ENCODE measurements around the gene RPL7L1.
A peak's percentile ranks its signal among the peaks of the same experiment; 100 is the strongest.
"Not testable (repeated sequence)": the region's sequence is repeated elsewhere in the genome, so short reads cannot be mapped to it uniquely, and the experiment has no call there.

The RPL7L1 gene

GRCh38 chr6:42877695-42878094, 1.7 kb upstream of the RPL7L1 start:
- DNase-seq, result no peak
- TF ChIP-seq GATA1 (IDR thresholded peaks at IDR 0.05; ENCODE audit: low read depth, low read length) (no peak), POLR2A (IDR thresholded peaks at IDR 0.05; ENCODE audit: low read length) (no peak)

- not testable (repeated sequence) for DNase-seq
These were observed 913 bp downstream of the RPL7L1 start for GRCh38 chr6:42880240-42880817.

GRCh38 chr6:42880871-42881270, 1.5 kb downstream of the RPL7L1 start:
- peak in 1 of 2 experiments; percentile 10 for DNase-seq

GRCh38 chr6:42885702-42886101, 6.3 kb downstream of the RPL7L1 start:
- no peak for TF ChIP-seq POLR2A (IDR thresholded peaks at IDR 0.05; ENCODE audit: low read length)
- TF ChIP-seq GATA1 (IDR thresholded peaks at IDR 0.05; ENCODE audit: low read depth, low read length), result no peak
- DNase-seq, result no peak

GRCh38 chr6:42888201-42888600, 8.8 kb downstream of the RPL7L1 start:
- DNase-seq, result not testable (repeated sequence)

GRCh38 chr6:42889815-42890214, 10.4 kb downstream of the RPL7L1 start:
- DNase-seq, result peak; percentile 40 to 50
- TF ChIP-seq POLR2A (IDR thresholded peaks at IDR 0.05; ENCODE audit: low read length) (no peak), GATA1 (IDR thresholded peaks at IDR 0.05; ENCODE audit: low read depth, low read length) (no peak)

- peak; percentile 94 to 96 for DNase-seq
- TF ChIP-seq GATA1 (IDR thresholded peaks at IDR 0.05; ENCODE audit: low read depth, low read length) (no peak), POLR2A (IDR thresholded peaks at IDR 0.05; ENCODE audit: low read length) (peak; percentile 91)
These were observed 11.1 kb downstream of the RPL7L1 start for GRCh38 chr6:42890311-42891198.

GRCh38 chr6:42891199-42891722, 11.8 kb downstream of the RPL7L1 start:
- TF ChIP-seq POLR2A (IDR thresholded peaks at IDR 0.05; ENCODE audit: low read length), result no peak
- TF ChIP-seq GATA1 (IDR thresholded peaks at IDR 0.05; ENCODE audit: low read depth, low read length), result no peak
- no peak for DNase-seq

GRCh38 chr6:42894041-42894828, 14.8 kb downstream of the RPL7L1 start:
- DNase-seq, result peak; percentile 61 to 89

- DNase-seq, result no peak
- TF ChIP-seq GATA1 (IDR thresholded peaks at IDR 0.05; ENCODE audit: low read depth, low read length), result no peak
- no peak for TF ChIP-seq POLR2A (IDR thresholded peaks at IDR 0.05; ENCODE audit: low read length)
These were observed 16.8 kb downstream of the RPL7L1 start for GRCh38 chr6:42896178-42896719.

- DNase-seq, result peak; percentile 85 to 91
- TF ChIP-seq POLR2A (IDR thresholded peaks at IDR 0.05; ENCODE audit: low read length) (no peak), GATA1 (IDR thresholded peaks at IDR 0.05; ENCODE audit: low read depth, low read length) (no peak)
These were observed 19.5 kb downstream of the RPL7L1 start for GRCh38 chr6:42898891-42899361.

GRCh38 chr6:42899871-42900270, 20.5 kb downstream of the RPL7L1 start:
- TF ChIP-seq POLR2A (IDR thresholded peaks at IDR 0.05; ENCODE audit: low read length), result no peak
- no peak for TF ChIP-seq GATA1 (IDR thresholded peaks at IDR 0.05; ENCODE audit: low read depth, low read length)
- DNase-seq, result no peak

GRCh38 chr6:42901538-42901957, 22.1 kb downstream of the RPL7L1 start:
- peak; percentile 93 to 94 for DNase-seq
- TF ChIP-seq GATA1 (IDR thresholded peaks at IDR 0.05; ENCODE audit: low read depth, low read length), result no peak
- TF ChIP-seq POLR2A (IDR thresholded peaks at IDR 0.05; ENCODE audit: low read length), result no peak

GRCh38 chr6:42902429-42903263, 23.2 kb downstream of the RPL7L1 start:
- peak in 1 of 2 experiments; percentile 28 for DNase-seq

Measured in erythroblast (primary cell).